Neural progenitor cell (in vitro differentiated cells): ENCODE data around the gene SUPT3H. TPM values are rescaled to one million over a fixed set of nuclear protein-coding genes. Genes with fewer than 3 reads are reported as not detected.

Experiments
- DNase-seq: peaks from one replicate; pipeline ENCODE4 v3.0.0-alpha.2; 2016; ENCODE audit warnings: low spot score
- H2AFZ ChIP-seq: fragments of 200-600 bp; sonication (generic); replicated peaks from 2 replicates; pipeline ENCODE4 v1.6.1; 2016; ENCODE audit warnings: antibody characterized with exemption
- H3F3A ChIP-seq: fragments of 200-600 bp; sonication (generic); 2 replicates; pipeline ENCODE4 v1.6.1; 2016; ENCODE audit warnings: antibody characterized with exemption, low read depth
- H3K27ac ChIP-seq: fragments of 200-600 bp; sonication (generic); 2 replicates; pipeline ENCODE4 v1.5.1; 2016; ENCODE audit warnings: mild to moderate bottlenecking
- H3K27me3 ChIP-seq: fragments of 200-600 bp; sonication (generic); 2 replicates; pipeline ENCODE4 v1.6.1; 2016; ENCODE audit warnings: mild to moderate bottlenecking, moderate library complexity
- H3K36me3 ChIP-seq: fragments of 200-600 bp; sonication (generic); 2 replicates; pipeline ENCODE4 v1.5.1; 2016
- H3K4me1 ChIP-seq: fragments of 200-600 bp; sonication (generic); 2 replicates; pipeline ENCODE4 v1.6.1; 2016; ENCODE audit warnings: mixed run types
- H3K4me2 ChIP-seq: fragments of 200-600 bp; sonication (generic); 2 replicates; pipeline ENCODE4 v1.6.1; 2016
- H3K4me3 ChIP-seq: fragments of 200-600 bp; sonication (generic); 2 replicates; pipeline ENCODE4 v1.5.1; 2016
- H3K79me2 ChIP-seq: fragments of 200-600 bp; sonication (generic); 2 replicates; pipeline ENCODE4 v1.6.1; 2016; ENCODE audit warnings: low read depth
- H3K9ac ChIP-seq: fragments of 200-600 bp; sonication (generic); 2 replicates; pipeline ENCODE4 v1.6.1; 2016
- H3K9me3 ChIP-seq: fragments of 200-600 bp; sonication (generic); 2 replicates; pipeline ENCODE4 v1.5.1; 2016; ENCODE audit warnings: low read depth
- H4K20me1 ChIP-seq: fragments of 200-600 bp; sonication (generic); 2 replicates; pipeline ENCODE4 v1.6.1; 2016; ENCODE audit warnings: low read depth
- H3K27ac Mint-ChIP-seq: 3 replicates; pipeline ENCODE4 v1.8.0; 2021; ENCODE audit warnings: mixed read lengths
- H3K27me3 Mint-ChIP-seq: 2 replicates; pipeline ENCODE4 v1.8.0; 2022; ENCODE audit warnings: low read depth, mild to moderate bottlenecking, inconsistent platforms, moderate library complexity, mixed read lengths; ENCODE audit not compliant: insufficient read depth
- H3K36me3 Mint-ChIP-seq: 3 replicates; pipeline ENCODE4 v1.8.0; 2021; ENCODE audit warnings: mixed read lengths
- H3K4me1 Mint-ChIP-seq: 3 replicates; pipeline ENCODE4 v1.8.0; 2021; ENCODE audit warnings: mixed read lengths
- H3K4me3 Mint-ChIP-seq: 3 replicates; pipeline ENCODE4 v1.8.0; 2021; ENCODE audit warnings: mild to moderate bottlenecking, moderate library complexity, mixed read lengths
- H3K9me3 Mint-ChIP-seq: 3 replicates; pipeline ENCODE4 v1.8.0; 2020; ENCODE audit warnings: mixed read lengths
- EZH2 ChIP-seq: fragments of 200-600 bp; sonication (generic); IDR thresholded peaks from 2 replicates; pipeline ENCODE4 v1.6.1; 2017; ENCODE audit warnings: antibody characterized with exemption, mild to moderate bottlenecking, moderate library complexity
- EZH2phosphoT487 ChIP-seq: fragments of 200-600 bp; sonication (generic); IDR thresholded peaks from 2 replicates; pipeline ENCODE4 v1.6.1; 2017; ENCODE audit warnings: antibody characterized with exemption
- total RNA-seq: library from RNA; depleted of rRNA; stranded (reverse); fragments of >200 nt; gene quantifications from 2 replicates; pipeline ENCODE4 v1.2.3, GENCODE V29; 2015; ENCODE audit warnings: low replicate concordance
- TF ChIP-seq, protein P1 (sequence below): fragments of 200-600 bp; sonication (generic); IDR thresholded peaks from 2 replicates; pipeline ENCODE4 v1.5.1; 2017; ENCODE audit warnings: antibody characterized with exemption, mild to moderate bottlenecking

Gene SUPT3H
- total RNA-seq, 1 donor from 2014 or later: 16.3 TPM

DNA sequence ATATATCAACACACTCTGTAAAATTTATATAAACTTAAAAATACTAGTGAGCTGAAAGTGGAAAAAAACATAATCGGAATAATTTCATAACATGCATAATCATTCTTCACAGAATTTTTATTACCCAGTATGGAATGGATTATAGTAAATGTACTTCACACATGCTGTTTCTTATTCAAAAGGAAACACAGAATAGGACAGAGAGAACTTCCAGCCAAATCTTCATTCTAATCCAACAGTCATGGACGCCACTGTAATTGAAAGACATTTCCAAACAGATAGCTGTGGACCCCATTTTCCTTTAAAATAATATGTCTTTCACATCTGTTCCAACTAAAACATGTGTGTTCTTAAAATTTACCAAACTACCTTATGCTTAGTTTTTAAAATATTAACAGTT is 176.2 kb downstream of the SUPT3H start:
- Mint-ChIP-seq H3K36me3 (no peaks in the 10 kb centered on the region), H3K27me3 (no peaks in the 10 kb centered on the region), H3K4me3 (no peak overlapping the region), H3K9me3 (no peaks in the 10 kb centered on the region), H3K4me1 (no peaks in the 10 kb centered on the region), H3K27ac (no peak overlapping the region)
- Histone ChIP-seq H3K79me2 (no peaks in the 10 kb centered on the region), H3K4me1 (no peaks in the 10 kb centered on the region), H3K27me3 (no peaks in the 10 kb centered on the region), H2AFZ (no peak overlapping the region), H3K4me2 (no peak overlapping the region), H3K9ac (no peak overlapping the region), H4K20me1 (no peaks in the 10 kb centered on the region), H3K27ac (no peak overlapping the region), H3K36me3 (no peaks in the 10 kb centered on the region), H3K9me3 (no peaks in the 10 kb centered on the region), H3K4me3 (no peak overlapping the region), H3F3A (peaks cover 5% of the 10 kb centered on the region)
- no peak for DNase-seq
- TF ChIP-seq EZH2: no peak
- TF ChIP-seq EZH2phosphoT487: no peak
- TF ChIP-seq, protein P1, sequence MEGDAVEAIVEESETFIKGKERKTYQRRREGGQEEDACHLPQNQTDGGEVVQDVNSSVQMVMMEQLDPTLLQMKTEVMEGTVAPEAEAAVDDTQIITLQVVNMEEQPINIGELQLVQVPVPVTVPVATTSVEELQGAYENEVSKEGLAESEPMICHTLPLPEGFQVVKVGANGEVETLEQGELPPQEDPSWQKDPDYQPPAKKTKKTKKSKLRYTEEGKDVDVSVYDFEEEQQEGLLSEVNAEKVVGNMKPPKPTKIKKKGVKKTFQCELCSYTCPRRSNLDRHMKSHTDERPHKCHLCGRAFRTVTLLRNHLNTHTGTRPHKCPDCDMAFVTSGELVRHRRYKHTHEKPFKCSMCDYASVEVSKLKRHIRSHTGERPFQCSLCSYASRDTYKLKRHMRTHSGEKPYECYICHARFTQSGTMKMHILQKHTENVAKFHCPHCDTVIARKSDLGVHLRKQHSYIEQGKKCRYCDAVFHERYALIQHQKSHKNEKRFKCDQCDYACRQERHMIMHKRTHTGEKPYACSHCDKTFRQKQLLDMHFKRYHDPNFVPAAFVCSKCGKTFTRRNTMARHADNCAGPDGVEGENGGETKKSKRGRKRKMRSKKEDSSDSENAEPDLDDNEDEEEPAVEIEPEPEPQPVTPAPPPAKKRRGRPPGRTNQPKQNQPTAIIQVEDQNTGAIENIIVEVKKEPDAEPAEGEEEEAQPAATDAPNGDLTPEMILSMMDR: no peak

DNA sequence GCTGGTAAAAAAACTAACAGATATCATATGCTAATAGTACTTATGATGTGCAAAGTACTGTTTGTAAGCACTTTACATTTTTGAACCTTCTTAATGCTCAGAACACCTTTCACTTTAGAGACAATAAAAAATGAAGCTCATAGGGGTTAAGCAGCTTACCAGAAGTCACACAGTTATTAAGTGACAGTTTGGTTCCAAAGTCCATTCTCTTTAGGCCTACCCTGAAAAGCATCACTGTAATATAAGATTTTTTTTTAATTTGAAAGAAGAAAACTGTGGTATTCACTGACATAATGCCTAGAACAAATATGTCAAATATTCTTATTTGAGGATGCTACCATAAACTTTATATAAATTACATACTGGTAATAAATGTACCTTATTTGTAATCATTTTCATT is 177.2 kb downstream of the SUPT3H start:
- Mint-ChIP-seq H3K27me3 (no peaks in the 10 kb centered on the region), H3K36me3 (no peaks in the 10 kb centered on the region), H3K27ac (no peak overlapping the region), H3K4me3 (no peak overlapping the region), H3K4me1 (no peaks in the 10 kb centered on the region), H3K9me3 (no peaks in the 10 kb centered on the region)
- Histone ChIP-seq H3K27me3 (no peaks in the 10 kb centered on the region), H2AFZ (no peak overlapping the region), H4K20me1 (no peaks in the 10 kb centered on the region), H3F3A (peaks cover 5% of the 10 kb centered on the region), H3K9ac (no peak overlapping the region), H3K4me1 (no peaks in the 10 kb centered on the region), H3K36me3 (no peaks in the 10 kb centered on the region), H3K4me2 (no peak overlapping the region), H3K79me2 (no peaks in the 10 kb centered on the region), H3K4me3 (no peak overlapping the region), H3K9me3 (no peaks in the 10 kb centered on the region), H3K27ac (no peak overlapping the region)
- no peak for DNase-seq
- TF ChIP-seq, protein P1: no peak
- TF ChIP-seq EZH2 (no peak), EZH2phosphoT487 (no peak)

DNA sequence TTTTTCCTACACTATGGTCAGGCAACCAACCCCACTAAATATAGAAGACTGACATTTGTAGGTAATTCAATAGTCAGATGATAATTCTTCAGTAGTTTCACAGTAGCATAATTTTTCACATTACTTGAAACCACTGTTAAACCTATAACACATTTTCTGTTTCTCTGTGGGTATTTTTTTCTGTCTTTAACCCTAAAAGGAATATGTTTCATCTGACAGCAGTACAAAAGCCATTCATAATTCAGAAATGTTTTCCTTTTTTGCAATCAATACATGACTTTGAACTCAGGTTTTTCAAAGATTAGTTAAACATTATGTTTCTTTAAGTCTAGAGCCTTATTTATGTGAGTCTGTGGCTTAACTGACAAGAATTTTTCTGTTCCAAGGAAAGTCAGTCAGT is 178.2 kb downstream of the SUPT3H start:
- Histone ChIP-seq H3K36me3 (no peaks in the 10 kb centered on the region), H3K79me2 (no peaks in the 10 kb centered on the region), H2AFZ (no peak overlapping the region), H3K9ac (no peak overlapping the region), H3K4me1 (no peaks in the 10 kb centered on the region), H4K20me1 (no peaks in the 10 kb centered on the region), H3K4me3 (no peak overlapping the region), H3K9me3 (no peaks in the 10 kb centered on the region), H3K27me3 (no peaks in the 10 kb centered on the region), H3F3A (peaks cover 5% of the 10 kb centered on the region), H3K4me2 (no peak overlapping the region), H3K27ac (no peak overlapping the region)
- DNase-seq: no peak
- H3K27ac Mint-ChIP-seq: no peak overlapping the region
- no peak overlapping the region for H3K4me3 Mint-ChIP-seq
- H3K4me1 Mint-ChIP-seq: no peaks in the 10 kb centered on the region
- H3K36me3 Mint-ChIP-seq: no peaks in the 10 kb centered on the region
- TF ChIP-seq, protein P1: no peak
- TF ChIP-seq EZH2phosphoT487 (no peak), EZH2 (no peak)
- no peaks in the 10 kb centered on the region for H3K9me3 Mint-ChIP-seq
- H3K27me3 Mint-ChIP-seq: no peaks in the 10 kb centered on the region

DNA sequence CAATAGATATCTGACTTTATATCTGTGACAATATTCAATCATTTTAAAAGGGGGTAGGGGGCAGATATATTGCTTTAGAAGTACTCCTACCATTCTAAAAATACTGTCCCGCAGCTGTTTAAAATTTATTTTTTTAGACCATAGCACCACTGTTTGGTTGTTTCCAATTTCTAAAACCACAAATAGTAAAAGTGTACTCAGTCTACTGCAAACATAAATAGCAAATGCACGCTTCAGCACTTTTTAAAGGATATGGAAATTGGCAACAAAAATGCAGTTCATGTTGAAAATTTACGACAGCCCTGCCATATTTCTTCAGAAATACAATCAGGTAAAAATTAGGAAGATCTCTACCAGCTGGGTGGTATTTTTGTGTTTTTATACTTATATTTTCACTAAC is 181.6 kb downstream of the SUPT3H start:
- no peaks in the 10 kb centered on the region for H3F3A ChIP-seq
- H3K36me3 ChIP-seq: no peaks in the 10 kb centered on the region
- H2AFZ ChIP-seq: no peak overlapping the region
- Mint-ChIP-seq H3K27ac (no peak overlapping the region), H3K27me3 (no peaks in the 10 kb centered on the region), H3K4me1 (no peaks in the 10 kb centered on the region), H3K9me3 (no peaks in the 10 kb centered on the region), H3K4me3 (no peak overlapping the region), H3K36me3 (no peaks in the 10 kb centered on the region)
- H3K4me2 ChIP-seq: no peak overlapping the region
- H3K4me1 ChIP-seq: no peaks in the 10 kb centered on the region
- H3K9ac ChIP-seq: no peak overlapping the region
- no peak overlapping the region for H3K4me3 ChIP-seq
- DNase-seq: no peak
- H3K79me2 ChIP-seq: no peaks in the 10 kb centered on the region
- TF ChIP-seq EZH2 (no peak), EZH2phosphoT487 (no peak)
- TF ChIP-seq, protein P1: no peak
- no peaks in the 10 kb centered on the region for H3K9me3 ChIP-seq
- H4K20me1 ChIP-seq: no peaks in the 10 kb centered on the region
- H3K27ac ChIP-seq: no peak overlapping the region
- no peaks in the 10 kb centered on the region for H3K27me3 ChIP-seq
